Esophagus muscularis mucosa (tissue), 4 donors: Measurements from ENCODE around the gene PTPRE. TPM values are rescaled to one million over a fixed set of nuclear protein-coding genes. Genes with fewer than 3 reads are reported as not detected.
A peak's percentile ranks its signal among the peaks of the same experiment; 100 is the strongest.

Experiments used
- DNase-seq: peaks from one replicate; pipeline ENCODE4 v3.0.0-alpha.2; 2017; ENCODE audit errors: extremely low spot score
- H3K27ac ChIP-seq, 4 donors: fragments of 200-600 bp; sonication (generic); replicated peaks in 1 of 4; 1 replicate in 3 of 4; 2 replicates in 1 of 4; pipeline ENCODE4 v1.5.1; 2016 to 2019; ENCODE audit warnings: mild to moderate bottlenecking in 1 of 4
- H3K27me3 ChIP-seq, 4 donors: fragments of 200-600 bp; sonication (generic); one replicate each; pipeline versions ENCODE4 v1.5.1 to v1.6.0; 2016 to 2019
- H3K36me3 ChIP-seq, 4 donors: fragments of 200-600 bp; sonication (generic); one replicate each; pipeline ENCODE4 v1.5.1; 2016 to 2019
- H3K4me1 ChIP-seq, 4 donors: fragments of 200-600 bp; sonication (generic); one replicate each; pipeline ENCODE4 v1.5.1; 2016 to 2019
- H3K4me3 ChIP-seq, 4 donors: fragments of 200-600 bp; sonication (generic); 1 replicate in 2 of 4; 2 replicates in 2 of 4; pipeline ENCODE4 v1.5.1; 2016 to 2019; ENCODE audit warnings: mild to moderate bottlenecking in 4 of 4, moderate library complexity in 1 of 4
- H3K9me3 ChIP-seq, 4 donors: fragments of 200-600 bp; sonication (generic); 1 replicate in 3 of 4; 2 replicates in 1 of 4; pipeline ENCODE4 v1.5.1; 2016 to 2019
- CTCF ChIP-seq, 3 experiments: fragments of 200-600 bp in 2 of 3; fragments of 450-650 bp in 1 of 3; sonication (generic) in 2 of 3; IDR thresholded peaks; one replicate each; pipeline ENCODE4 v1.5.1; 2017 to 2019; ENCODE audit warnings: antibody characterized with exemption in 3 of 3, mild to moderate bottlenecking in 2 of 3, moderate library complexity in 1 of 3
- EP300 ChIP-seq: sonication (generic); formaldehyde crosslinking; IDR thresholded peaks from one replicate; pipeline ENCODE4 v1.6.1; 2017; ENCODE audit warnings: antibody characterized with exemption
- POLR2A ChIP-seq: fragments of 450-650 bp; IDR thresholded peaks from one replicate; pipeline ENCODE4 v1.6.1; 2017; ENCODE audit warnings: antibody characterized with exemption, moderate library complexity, mild to moderate bottlenecking, low read depth
- POLR2AphosphoS5 ChIP-seq, 2 donors: sonication (generic); formaldehyde crosslinking; IDR thresholded peaks; one replicate each; pipeline ENCODE4 v1.6.1; 2017; ENCODE audit warnings: antibody characterized with exemption in 2 of 2
- WGBS: methylation state at CpG from one replicate; pipeline ENCODE4 v1.1.5; 2018; 5-methylcytosine and 5-hydroxymethylcytosine counted together
- intact Hi-C: fragments of 100-400 bp; cut with DNase I; formaldehyde crosslinking; loops from one replicate; pipeline ENCODE4 v1.15.1; 2023
- total RNA-seq, 4 donors: library from RNA; depleted of rRNA; stranded (reverse); fragments of >200 nt; gene quantifications; one replicate each; pipeline versions ENCODE4 v1.1.0 to v1.2.1, GENCODE V29; 2016

PTPRE gene
- total RNA-seq, 4 donors from 2014 or later: 8.7 to 22.4 (median 13.3) TPM

GRCh38 chr10:128063736-128064107, 156.8 kb downstream of the PTPRE start:
- Histone ChIP-seq H3K4me3 (no peak overlapping the region), H3K4me1 (peaks cover 13 to 42% (median 35%) of the 10 kb centered on the region in 4 donors), H3K27me3 (peaks cover 0 to 23% (median 0%) of the 10 kb centered on the region in 4 donors), H3K9me3 (no peaks in the 10 kb centered on the region), H3K36me3 (peaks cover 0 to 87% (median 17%) of the 10 kb centered on the region in 4 donors), H3K27ac (peak overlapping the region; percentile 58 to 77 (median 64))
- no peak for DNase-seq
- intact Hi-C loops: no loop called here
- TF ChIP-seq POLR2AphosphoS5 (IDR thresholded peaks at IDR 0.05) (no peak), CTCF (IDR thresholded peaks at IDR 0.05) (no peak), POLR2A (no peak), EP300 (no peak)
- WGBS: 79% methylated on average over 6 of the region's 7 CpGs

- H3K27ac ChIP-seq: peak overlapping the region; percentile 58 to 77 (median 64)
- WGBS: 52% methylated on average over 9 of the region's 11 CpGs
- peak; percentile 93 for DNase-seq
- no peak overlapping the region for H3K4me3 ChIP-seq
- H3K27me3 ChIP-seq: peaks cover 0 to 23% (median 0%) of the 10 kb centered on the region in 4 donors
- intact Hi-C loops: no loop called here
- peaks cover 0 to 84% (median 19%) of the 10 kb centered on the region in 4 donors for H3K36me3 ChIP-seq
- no peaks in the 10 kb centered on the region for H3K9me3 ChIP-seq
- H3K4me1 ChIP-seq: peaks cover 18 to 41% (median 34%) of the 10 kb centered on the region in 4 donors
- TF ChIP-seq POLR2A: no peak
- TF ChIP-seq POLR2AphosphoS5 (IDR thresholded peaks at IDR 0.05): peak; percentile 38 to 46
These were observed 157.4 kb downstream of the PTPRE start for GRCh38 chr10:128064108-128064969.

- DNase-seq: no peak
- H3K27ac ChIP-seq: peak overlapping the region; percentile 42 to 77 (median 62)
- WGBS: 74% methylated on average over 17 of the region's 17 CpGs
- intact Hi-C loops: no loop called here
- TF ChIP-seq POLR2A (no peak), EP300 (no peak), CTCF (IDR thresholded peaks at IDR 0.05) (no peak), POLR2AphosphoS5 (IDR thresholded peaks at IDR 0.05) (no peak)
- peaks cover under 1 to 83% (median 22%) of the 10 kb centered on the region in 4 donors for H3K36me3 ChIP-seq
- peaks cover 0 to 23% (median 0%) of the 10 kb centered on the region in 4 donors for H3K27me3 ChIP-seq
- peaks cover 18 to 44% (median 33%) of the 10 kb centered on the region in 4 donors for H3K4me1 ChIP-seq
- no peaks in the 10 kb centered on the region for H3K9me3 ChIP-seq
- H3K4me3 ChIP-seq: no peak overlapping the region
These were observed 158.2 kb downstream of the PTPRE start for GRCh38 chr10:128064970-128065580.

GRCh38 chr10:128065881-128066534, 159.1 kb downstream of the PTPRE start:
- no peak overlapping the region for H3K27ac ChIP-seq
- intact Hi-C loops: no loop called here
- TF ChIP-seq CTCF (IDR thresholded peaks at IDR 0.05) (no peak), EP300 (no peak), POLR2AphosphoS5 (IDR thresholded peaks at IDR 0.05) (no peak), POLR2A (no peak)
- 95% methylated on average over 9 of the region's 13 CpGs for WGBS
- H3K27me3 ChIP-seq: peaks cover 0 to 23% (median 0%) of the 10 kb centered on the region in 4 donors
- peaks cover 5 to 83% (median 28%) of the 10 kb centered on the region in 4 donors for H3K36me3 ChIP-seq
- no peak overlapping the region for H3K4me3 ChIP-seq
- H3K9me3 ChIP-seq: no peaks in the 10 kb centered on the region
- H3K4me1 ChIP-seq: peaks cover 18 to 39% (median 33%) of the 10 kb centered on the region in 4 donors
- no peak for DNase-seq
